NT2/D1 (cell line): Measurements from ENCODE around the gene TBATA.

ENCODE experiments used
- SUZ12 ChIP-seq: IDR thresholded peaks from 2 replicates; pipeline ENCODE4 v1.6.1; 2011; ENCODE audit not compliant: insufficient read length, insufficient read depth; ENCODE audit errors: extremely low read depth
- YY1 ChIP-seq: IDR thresholded peaks from 2 replicates; pipeline ENCODE4 v1.6.1; 2011; ENCODE audit not compliant: insufficient read length, insufficient read depth
- ZNF274 ChIP-seq: IDR thresholded peaks from 2 replicates; pipeline ENCODE4 v1.6.1; 2011; ENCODE audit warnings: mild to moderate bottlenecking, low read depth, low read length

- TF ChIP-seq YY1 (no peak), SUZ12 (no peak), ZNF274 (no peak)
Observed at GRCh38 chr10:70797840-70798239, 12.7 kb upstream of the TBATA start.
